Caco-2 (cell line): Measurements from ENCODE around the gene AP5B1. TPM values are rescaled to one million over a fixed set of nuclear protein-coding genes. Genes with fewer than 3 reads are reported as not detected.

Experiments
- BruUV-seq: library from RNA; stranded (reverse); fragments of 400-500 nt; replicated peaks from 2 replicates; lab custom pipeline; 2021; lab: Mats Ljungman, UMichigan
- CTCF ChIA-PET: fragments of 300-600 bp; sonication (Branson Sonifier 250); formaldehyde crosslinking; loops from one replicate; lab custom pipeline; 2022; ENCODE audit warnings: antibody characterized with exemption; lab: Charles Lee
- POLR2A ChIA-PET: fragments of 300-600 bp; sonication (Branson Sonifier 250); formaldehyde crosslinking; loops from one replicate; lab custom pipeline; 2022; ENCODE audit warnings: antibody characterized with exemption; lab: Charles Lee
- DNase-seq, 2 experiments: peaks; one replicate each; pipeline versions ENCODE4 v3.0.0 to v3.0.0-alpha.2; 2020 to 2022
- H3K27me3 ChIP-seq: replicated peaks from 2 replicates; pipeline ENCODE4 v1.6.0; 2011; ENCODE audit warnings: low read length; ENCODE audit not compliant: control insufficient read depth, insufficient read depth
- H3K36me3 ChIP-seq: 2 replicates; pipeline ENCODE4 v1.5.1; 2011; ENCODE audit warnings: low read length; ENCODE audit not compliant: control insufficient read depth, insufficient read depth
- H3K4me1 ChIP-seq: fragments of 250-450 bp; sonication (Bioruptor Pico); 2 replicates; pipeline ENCODE4 v1.5.1; 2020; ENCODE audit warnings: mild to moderate bottlenecking
- H3K4me3 ChIP-seq: 2 replicates; pipeline ENCODE4 v1.5.1; 2011; ENCODE audit warnings: low read depth, mild to moderate bottlenecking, control low read depth, low read length
- H3K9me3 ChIP-seq: fragments of 250-450 bp; sonication (Bioruptor Pico); 2 replicates; pipeline ENCODE4 v1.5.1; 2020; ENCODE audit warnings: mild to moderate bottlenecking, moderate library complexity
- H3K27ac Mint-ChIP-seq: one replicate; pipeline ENCODE4 v1.8.0; 2022; ENCODE audit warnings: mixed read lengths; ENCODE audit not compliant: unreplicated experiment
- H3K27me3 Mint-ChIP-seq: one replicate; pipeline ENCODE4 v1.8.0; 2022; ENCODE audit warnings: mixed read lengths; ENCODE audit not compliant: insufficient read depth, unreplicated experiment
- H3K36me3 Mint-ChIP-seq: one replicate; pipeline ENCODE4 v1.8.0; 2022; ENCODE audit warnings: mild to moderate bottlenecking, mixed read lengths; ENCODE audit not compliant: insufficient read depth, unreplicated experiment
- H3K4me1 Mint-ChIP-seq: one replicate; pipeline ENCODE4 v1.8.0; 2022; ENCODE audit warnings: low read depth, mixed read lengths; ENCODE audit not compliant: unreplicated experiment
- H3K4me3 Mint-ChIP-seq: one replicate; pipeline ENCODE4 v1.8.0; 2022; ENCODE audit warnings: mild to moderate bottlenecking, moderate library complexity, mixed read lengths; ENCODE audit not compliant: unreplicated experiment
- H3K9me3 Mint-ChIP-seq: one replicate; pipeline ENCODE4 v1.8.0; 2022; ENCODE audit warnings: mixed read lengths; ENCODE audit not compliant: unreplicated experiment
- CTCF ChIP-seq, 2 experiments: fragments of 200-600 bp in 1 of 2; IDR thresholded peaks; 1 replicate in 1 of 2; 2 replicates in 1 of 2; pipeline versions ENCODE4 v1.5.1 to v1.8.0; 2011 to 2022; ENCODE audit warnings: antibody characterized with exemption in 1 of 2, control low read depth in 1 of 2, inconsistent platforms in 1 of 2, low read depth in 1 of 2, low read length in 1 of 2, mild to moderate bottlenecking in 1 of 2, moderate library complexity in 1 of 2; ENCODE audit not compliant: insufficient read depth in 1 of 2, severe bottlenecking in 1 of 2, unreplicated experiment in 1 of 2
- intact Hi-C: fragments of 100-400 bp; cut with micrococcal nuclease; formaldehyde crosslinking; loops from one replicate; pipeline ENCODE4 v1.10.0; 2022; ENCODE audit not compliant: unreplicated experiment
- total RNA-seq: library from RNA; stranded (reverse); gene quantifications from 2 replicates; pipeline ENCODE4 v1.2.3, GENCODE V29; 2022

Gene AP5B1
- total RNA-seq, 1 experiment from 2014 or later: 19.3 TPM

- Histone ChIP-seq H3K27me3 (no peaks in the 10 kb centered on the region), H3K9me3 (no peaks in the 10 kb centered on the region), H3K4me3 (peak overlapping the region; percentile 47), H3K36me3 (no peaks in the 10 kb centered on the region; the same call in none of the 2 replicates), H3K4me1 (peaks cover 45% of the 10 kb centered on the region)
- H3K36me3 Mint-ChIP-seq: peaks cover 18% of the 10 kb centered on the region
- H3K4me1 Mint-ChIP-seq: peaks cover 22% of the 10 kb centered on the region
- no peaks in the 10 kb centered on the region for H3K27me3 Mint-ChIP-seq
- DNase-seq: no peak
- intact Hi-C loops: loop anchor here (1.0 kb wide), 1 partner anchor 172 kb away; the partner anchor contains the start of gene MAP3K11
- no peak overlapping the region for H3K27ac Mint-ChIP-seq
- peak overlapping the region; percentile 76 for H3K4me3 Mint-ChIP-seq
- CTCF ChIA-PET: interaction anchor here (0.8 to 1.8 kb wide), 4 partner anchors 32 to 74 kb away, joined by 3 to 5 read pairs (median 4); partner anchors contain the start of gene MUS81
- TF ChIP-seq CTCF (IDR thresholded peaks at IDR 0.05; ENCODE audit: insufficient read depth in 1 of 2, low read depth in 1 of 2, low read length in 1 of 2, severe bottlenecking in 1 of 2, unreplicated experiment in 1 of 2): no peak
- TSS peak; percentile 30 for BruUV-seq
- POLR2A ChIA-PET: interaction anchor here (0.6 to 1.0 kb wide), 5 partner anchors 11 to 401 kb away, joined by 3 to 7 read pairs (median 7); partner anchors contain the start of gene RNASEH2C
- H3K9me3 Mint-ChIP-seq: no peaks in the 10 kb centered on the region
Measured at GRCh38 chr11:65786008-65786785, 5.4 kb upstream of the AP5B1 start.

GRCh38 chr11:65785319-65786007 is 4.7 kb upstream of the AP5B1 start:
- no peak overlapping the region for H3K4me3 ChIP-seq
- Mint-ChIP-seq H3K27me3 (no peaks in the 10 kb centered on the region), H3K27ac (no peak overlapping the region), H3K9me3 (no peaks in the 10 kb centered on the region), H3K4me3 (peak overlapping the region; percentile 76), H3K36me3 (peaks cover 18% of the 10 kb centered on the region), H3K4me1 (peaks cover 18% of the 10 kb centered on the region)
- BruUV-seq: no TSS peak
- DNase-seq: no peak
- CTCF ChIA-PET: interaction anchor here (1.2 kb wide), 1 partner anchor 33 kb away, joined by 5 read pairs; no protein-coding TSS in a partner anchor
- POLR2A ChIA-PET: no interaction called here
- intact Hi-C loops: loop anchor here (1.0 kb wide), 1 partner anchor 171 kb away; the partner anchor contains the start of gene MAP3K11
- no peak for TF ChIP-seq CTCF (IDR thresholded peaks at IDR 0.05; ENCODE audit: insufficient read depth in 1 of 2, low read depth in 1 of 2, low read length in 1 of 2, severe bottlenecking in 1 of 2, unreplicated experiment in 1 of 2)
- H3K4me1 ChIP-seq: peaks cover 39% of the 10 kb centered on the region
- no peaks in the 10 kb centered on the region for H3K9me3 ChIP-seq
- no peaks in the 10 kb centered on the region for H3K27me3 ChIP-seq
- no peaks in the 10 kb centered on the region for H3K36me3 ChIP-seq

GRCh38 chr11:65782816-65783228 is 2.0 kb upstream of the AP5B1 start:
- no peak for TF ChIP-seq CTCF (IDR thresholded peaks at IDR 0.05; ENCODE audit: insufficient read depth in 1 of 2, low read depth in 1 of 2, low read length in 1 of 2, severe bottlenecking in 1 of 2, unreplicated experiment in 1 of 2)
- Mint-ChIP-seq H3K36me3 (peaks cover 18% of the 10 kb centered on the region), H3K27ac (no peak overlapping the region), H3K27me3 (no peaks in the 10 kb centered on the region), H3K4me1 (peaks cover 14% of the 10 kb centered on the region), H3K9me3 (no peaks in the 10 kb centered on the region), H3K4me3 (no peak overlapping the region)
- POLR2A ChIA-PET: no interaction called here
- no peak overlapping the region for H3K4me3 ChIP-seq
- CTCF ChIA-PET: interaction anchor here (0.6 kb wide), 1 partner anchor 684 kb away, joined by 3 read pairs; the partner anchor contains the start of gene PELI3
- H3K9me3 ChIP-seq: no peaks in the 10 kb centered on the region
- H3K27me3 ChIP-seq: no peaks in the 10 kb centered on the region
- BruUV-seq: no TSS peak
- H3K4me1 ChIP-seq: peaks cover 27% of the 10 kb centered on the region
- intact Hi-C loops: no loop called here
- DNase-seq: no peak
- H3K36me3 ChIP-seq: no peaks in the 10 kb centered on the region; the same call in 1 of the 2 replicates
